Measurements from ENCODE around the gene ATF7IP. TPM values are rescaled to one million over a fixed set of nuclear protein-coding genes. Genes with fewer than 3 reads are reported as not detected.

Gene ATF7IP
- polyA plus RNA-seq, 1 of the 3 experiments (the other 2 are of a cell fraction): 2.8 TPM

GRCh38 chr12:14384783-14385638, 19.5 kb downstream of the ATF7IP start:
- Histone ChIP-seq H3K4me3 (ENCODE audit: low read depth in 2 of 2, low read length in 1 of 2) (peak overlapping the region; percentile 7 to 34; a peak in 3 of 4 replicates), H3K9me3 (0 out of 2 replicates have a peak, but pooled peaks cover 8% of the 10 kb centered on the region), H3F3A (replicated peaks; ENCODE audit: insufficient read depth) (peaks cover 3% of the 10 kb centered on the region), H2AFZ (ENCODE audit: low read depth) (peak overlapping the region; percentile 83), H3K9ac (peak overlapping the region; percentile 50; the same call in 1 of the 2 replicates), H3K79me2 (ENCODE audit: insufficient read depth) (peaks cover 82% of the 10 kb centered on the region), H3K4me2 (peak overlapping the region; percentile 42), H3K36me3 (replicated peaks in 1 of 2; ENCODE audit: control insufficient read depth in 1 of 2, insufficient read depth in 2 of 2, low read length in 1 of 2) (peaks cover under 1 to 13% of the 10 kb centered on the region in 2 experiments), H3K4me1 (ENCODE audit: control insufficient read depth in 1 of 2, insufficient read depth in 2 of 2, low read depth in 1 of 2, low read length in 1 of 2) (peaks cover 6% of the 10 kb centered on the region in 2 experiments; a peak in 3 of 4 replicates), H3K27ac (ENCODE audit: low read depth in 2 of 2, low read length in 1 of 2) (peak overlapping the region; percentile 70 to 96), H3K9me2 (peaks cover 6% of the 10 kb centered on the region; the same call in 1 of the 2 replicates), H4K20me1 (ENCODE audit: insufficient read depth) (no peaks in the 10 kb centered on the region), H3K27me3 (ENCODE audit: insufficient read depth) (no peaks in the 10 kb centered on the region)
- ChIA-PET CTCF (interaction anchor here (0.6 to 2.9 kb wide), 8 partner anchors 9 to 385 kb away, joined by 3 to 10 read pairs (median 3); partner anchors contain the start of gene ATF7IP), POLR2A (interaction anchor here (0.9 to 1.8 kb wide), 3 partner anchors 10 to 127 kb away, joined by 6 to 10 read pairs (median 9); partner anchors contain the start of gene ATF7IP)
- peak; percentile 60 for DNase-seq
- WGBS (ENCODE audit: low lambda C conversion rate): 0% methylated on average over 2 of the region's 2 CpGs
- TF ChIP-seq POLR2AphosphoS5 (IDR thresholded peaks at IDR 0.05; ENCODE audit: low read depth, low read length) (peak; percentile 47; the same call in 1 of the 2 replicates), USF1 (IDR thresholded peaks at IDR 0.05; ENCODE audit: borderline replicate concordance, low read depth) (0 out of 2 replicates have a peak, but pooled peaks have one; percentile 4), NRF1 (IDR thresholded peaks at IDR 0.05; ENCODE audit: low read depth, low read length) (0 out of 2 replicates have a peak, but pooled peaks have one; percentile 4), YY1 (IDR thresholded peaks at IDR 0.05; ENCODE audit: low read depth) (peak; percentile 96), RFX5 (IDR thresholded peaks at IDR 0.05; ENCODE audit: low read length) (peak; percentile 79; the same call in 1 of the 2 replicates), TEAD4 (IDR thresholded peaks at IDR 0.05; ENCODE audit: borderline replicate concordance, insufficient read depth) (peak; percentile 80; the same call in 1 of the 2 replicates), FOXM1 (IDR thresholded peaks at IDR 0.05; ENCODE audit: low read depth) (no peak), EP300 (IDR thresholded peaks at IDR 0.05; ENCODE audit: borderline replicate concordance in 1 of 2, low read depth in 1 of 2, low read length in 1 of 2) (peak in 1 of 2 experiments; percentile 58; a peak in 2 of 4 replicates), PBX3 (IDR thresholded peaks at IDR 0.05) (0 out of 2 replicates have a peak, but pooled peaks have one; percentile 6), RCOR1 (IDR thresholded peaks at IDR 0.05; ENCODE audit: low read length) (no peak; the same call in 1 of the 2 replicates), USF2 (IDR thresholded peaks at IDR 0.05; ENCODE audit: borderline replicate concordance, low read depth, low read length) (no peak), TAF1 (IDR thresholded peaks at IDR 0.05; ENCODE audit: borderline replicate concordance, low read depth, low read length) (peak; percentile 15; the same call in 1 of the 2 replicates), FOXJ3 (CRISPR knock-in tag; IDR thresholded peaks at IDR 0.05) (no peak), MAX (IDR thresholded peaks at IDR 0.05; ENCODE audit: low read depth) (peak; percentile 56; the same call in 1 of the 2 replicates), RAD21 (IDR thresholded peaks at IDR 0.05; ENCODE audit: low read length) (peak; percentile 21; the same call in 1 of the 2 replicates), SIN3A (IDR thresholded peaks at IDR 0.05; ENCODE audit: borderline replicate concordance, low read depth, low read length) (no peak), CHD2 (IDR thresholded peaks at IDR 0.05; ENCODE audit: low read length, partially characterized antibody) (peak; percentile 75), JUND (IDR thresholded peaks at IDR 0.05) (peak; percentile 74), IRF3 (IDR thresholded peaks at IDR 0.05; ENCODE audit: low read depth, low read length) (0 out of 2 replicates have a peak, but pooled peaks have one; percentile 8), TCF12 (IDR thresholded peaks at IDR 0.05) (peak; percentile 56), REST (IDR thresholded peaks at IDR 0.05; ENCODE audit: low read depth, low read length) (0 out of 2 replicates have a peak, but pooled peaks have one; percentile 13)
